Measurements from ENCODE around the gene SCTR.

DNA sequence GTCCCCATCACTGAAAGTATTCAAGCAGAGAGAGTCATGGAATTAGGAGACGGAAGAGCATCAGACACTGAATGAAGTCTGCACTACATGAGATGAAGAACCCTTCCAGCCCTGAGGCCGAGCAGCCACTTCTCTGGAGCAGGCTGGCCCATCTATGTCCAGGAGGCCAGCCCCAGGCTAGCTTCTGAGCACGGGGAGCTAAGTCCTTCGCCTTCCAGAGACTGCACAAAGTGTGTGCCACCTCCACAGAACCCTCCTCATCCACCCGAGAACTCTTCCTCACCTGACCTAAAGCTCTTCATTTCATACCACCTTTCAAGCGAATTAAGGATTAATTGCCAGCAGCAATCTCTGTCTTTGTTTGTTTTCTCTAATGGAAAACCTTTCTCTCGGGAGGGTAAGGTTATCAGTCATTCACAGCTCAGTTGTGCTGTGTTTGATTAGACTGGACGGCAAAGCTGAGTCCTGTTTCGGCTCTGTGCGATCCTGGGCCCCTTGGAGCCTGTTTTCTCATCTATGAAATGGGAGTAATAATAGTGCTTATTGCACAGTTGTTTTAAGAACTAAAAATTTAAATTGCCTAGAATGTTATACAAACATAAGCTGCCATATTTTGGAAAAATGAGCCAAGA is 38.0 kb downstream of the SCTR start:
- no peak for TF ChIP-seq POLR2A (IDR thresholded peaks at IDR 0.05; ENCODE audit: extremely low read depth, insufficient read length)
- no peak for TF ChIP-seq CTCF (IDR thresholded peaks at IDR 0.05; ENCODE audit: low read depth, low read length)
- TF ChIP-seq MYC (IDR thresholded peaks at IDR 0.05; ENCODE audit: low read depth, low read length), result no peak
